H1 (cell line): ENCODE data around the gene OOEP. TPM values are rescaled to one million over a fixed set of nuclear protein-coding genes. Genes with fewer than 3 reads are reported as not detected.

Experiments used
- BRCA1 ChIP-seq: IDR thresholded peaks from 2 replicates; pipeline ENCODE4 v1.6.1; 2012; ENCODE audit warnings: low read depth, low read length, improper control_type of control experiment
- CREB1 ChIP-seq: IDR thresholded peaks from 2 replicates; pipeline ENCODE4 v1.6.1; 2012; ENCODE audit warnings: inconsistent platforms
- RAD21 ChIP-seq, 2 experiments: IDR thresholded peaks in 1 of 2; conservative IDR thresholded peaks in 1 of 2; 2 replicates each; pipeline ENCODE4 v1.6.1; 2011; ENCODE audit warnings: low read depth in 2 of 2, low read length in 2 of 2, improper control_type of control experiment in 1 of 2, inconsistent platforms in 1 of 2, mild to moderate bottlenecking in 1 of 2, moderate library complexity in 1 of 2
- SP1 ChIP-seq: IDR thresholded peaks from 2 replicates; pipeline ENCODE4 v1.6.1; 2011; ENCODE audit warnings: low read depth, low read length
- YY1 ChIP-seq: IDR thresholded peaks from 2 replicates; pipeline ENCODE4 v1.6.1; 2011; ENCODE audit warnings: low read depth, mild to moderate bottlenecking, low read length
- polyA plus RNA-seq, 7 experiments: library from polyadenylated mRNA; depleted of rRNA in 3 of 7; stranded (reverse) in 5 of 7; unstranded in 2 of 7; fragments of >200 nt in 5 of 7; fragments of 200-250 nt in 2 of 7; gene quantifications; 1 replicate in 5 of 7; 2 replicates in 1 of 7; 4 replicates in 1 of 7; pipeline versions ENCODE4 v1.2.1 to v1.2.3, GENCODE V29; 2011 to 2013; ENCODE audit warnings: missing spikeins in 2 of 7, mixed read lengths in 2 of 7
- total RNA-seq: library from RNA; stranded (reverse); fragmentation: NEBNext Ultra II Directional; extraction: Animal tissue kit (Norgen Biotek cat#: 25700); gene quantifications from 2 replicates; pipeline ENCODE4 v1.2.1, GENCODE V29; 2021

OOEP gene
- total and polyA plus RNA-seq, 2 of the 8 experiments (the other 6 are each of a cell fraction or from before 2014, with no cell fraction given) = 0.20 to 0.41 TPM

DNA sequence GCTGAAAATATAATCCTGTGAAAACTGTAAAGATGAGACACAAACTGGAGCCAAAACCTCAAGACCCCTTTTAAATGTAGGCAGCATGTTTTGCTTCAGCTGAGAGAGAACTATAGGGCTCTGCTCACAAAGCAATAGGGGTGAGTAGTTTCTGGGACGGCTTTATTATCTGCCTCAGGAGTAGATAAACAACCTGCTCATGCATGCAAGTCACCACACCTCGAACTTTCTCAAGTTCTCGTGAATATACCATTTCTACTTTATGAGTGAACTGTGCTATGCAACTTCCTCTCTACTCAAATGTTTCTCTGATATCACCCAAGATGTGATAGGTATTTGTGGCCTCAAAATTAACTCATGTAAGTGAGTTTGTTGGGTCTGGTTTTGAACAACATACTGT, 7.5 kb upstream of the OOEP start (continued):
- TF ChIP-seq CREB1 (no peak), BRCA1 (no peak), SP1 (no peak), RAD21 (IDR thresholded peaks at IDR 0.05 in 1 of 2, conservative IDR thresholded peaks at IDR 0.05 in 1 of 2; ENCODE audit: low read depth in 2 of 2, low read length in 2 of 2) (no peak), YY1 (no peak)
